ENCODE results near the gene SLC8A3.
"Not testable (repeated sequence)": the region's sequence is repeated elsewhere in the genome, so short reads cannot be mapped to it uniquely, and the experiment has no call there.

The SLC8A3 gene, protein sequence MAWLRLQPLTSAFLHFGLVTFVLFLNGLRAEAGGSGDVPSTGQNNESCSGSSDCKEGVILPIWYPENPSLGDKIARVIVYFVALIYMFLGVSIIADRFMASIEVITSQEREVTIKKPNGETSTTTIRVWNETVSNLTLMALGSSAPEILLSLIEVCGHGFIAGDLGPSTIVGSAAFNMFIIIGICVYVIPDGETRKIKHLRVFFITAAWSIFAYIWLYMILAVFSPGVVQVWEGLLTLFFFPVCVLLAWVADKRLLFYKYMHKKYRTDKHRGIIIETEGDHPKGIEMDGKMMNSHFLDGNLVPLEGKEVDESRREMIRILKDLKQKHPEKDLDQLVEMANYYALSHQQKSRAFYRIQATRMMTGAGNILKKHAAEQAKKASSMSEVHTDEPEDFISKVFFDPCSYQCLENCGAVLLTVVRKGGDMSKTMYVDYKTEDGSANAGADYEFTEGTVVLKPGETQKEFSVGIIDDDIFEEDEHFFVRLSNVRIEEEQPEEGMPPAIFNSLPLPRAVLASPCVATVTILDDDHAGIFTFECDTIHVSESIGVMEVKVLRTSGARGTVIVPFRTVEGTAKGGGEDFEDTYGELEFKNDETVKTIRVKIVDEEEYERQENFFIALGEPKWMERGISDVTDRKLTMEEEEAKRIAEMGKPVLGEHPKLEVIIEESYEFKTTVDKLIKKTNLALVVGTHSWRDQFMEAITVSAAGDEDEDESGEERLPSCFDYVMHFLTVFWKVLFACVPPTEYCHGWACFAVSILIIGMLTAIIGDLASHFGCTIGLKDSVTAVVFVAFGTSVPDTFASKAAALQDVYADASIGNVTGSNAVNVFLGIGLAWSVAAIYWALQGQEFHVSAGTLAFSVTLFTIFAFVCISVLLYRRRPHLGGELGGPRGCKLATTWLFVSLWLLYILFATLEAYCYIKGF

DNA sequence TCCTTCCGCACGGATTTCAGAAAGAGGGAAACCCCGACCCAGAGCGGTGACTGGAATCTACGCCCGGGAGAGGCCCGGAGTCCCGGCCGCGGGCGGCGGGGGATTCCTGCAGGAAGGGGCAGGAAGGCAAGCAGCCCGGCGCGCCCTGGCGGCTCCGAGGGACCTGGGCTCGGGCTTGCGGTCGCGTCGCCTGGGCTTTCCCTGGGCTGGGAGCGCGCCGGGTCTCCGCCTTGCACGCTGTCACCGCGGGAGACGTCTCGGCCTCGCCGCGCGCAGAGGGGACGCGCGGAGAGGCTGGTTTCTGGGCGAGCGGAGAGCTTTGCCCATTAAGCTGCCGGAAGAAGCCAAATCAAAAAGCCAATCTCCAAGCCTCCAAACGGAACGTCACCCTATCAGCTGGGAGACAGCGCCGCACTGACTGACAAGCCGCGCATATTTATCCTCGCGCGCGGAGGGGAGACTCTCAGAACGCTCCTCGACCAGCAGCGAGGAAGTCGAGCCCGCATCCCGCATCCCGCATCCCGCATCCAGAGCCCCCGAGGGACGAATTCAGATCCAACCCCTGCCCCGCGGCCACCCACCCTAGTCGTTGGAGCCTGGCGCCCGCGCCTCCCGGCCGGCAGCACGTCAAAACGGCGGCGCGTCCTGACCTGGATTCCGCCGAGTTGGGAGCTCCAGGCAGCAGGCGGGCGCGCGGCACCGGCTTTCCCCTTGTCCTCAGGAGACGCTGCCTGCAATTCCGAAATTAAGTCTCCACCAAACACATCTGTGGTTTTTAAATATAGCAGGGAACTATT lies at the start of gene SLC8A3:
SLC8A3 (minus strand) TSS at position 293 of the 797 bp plus-strand sequence. CDS start 20,529 bp downstream, outside the sequence.
- DNase-seq = no peak

DNA sequence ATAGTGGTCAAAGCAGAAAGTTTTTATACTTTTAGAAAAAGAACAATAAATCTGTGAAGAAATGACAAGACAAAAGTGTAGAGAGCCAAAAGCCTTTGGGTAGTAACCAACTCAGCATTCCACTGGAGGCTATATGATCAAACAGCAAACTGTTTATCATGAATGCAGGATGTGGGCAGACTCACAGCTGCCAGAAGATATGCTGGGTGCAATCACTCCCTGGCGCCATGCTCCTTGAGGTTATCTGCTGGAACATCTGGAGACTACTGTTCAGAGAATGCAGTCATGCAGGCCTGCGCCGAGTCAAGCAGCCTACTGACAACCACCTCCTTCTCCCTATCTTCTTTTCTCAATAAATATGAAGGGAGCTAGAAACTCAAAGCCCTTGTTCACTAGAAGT lies 49.0 kb upstream of the SLC8A3 start:
- DNase-seq = no peak

DNA sequence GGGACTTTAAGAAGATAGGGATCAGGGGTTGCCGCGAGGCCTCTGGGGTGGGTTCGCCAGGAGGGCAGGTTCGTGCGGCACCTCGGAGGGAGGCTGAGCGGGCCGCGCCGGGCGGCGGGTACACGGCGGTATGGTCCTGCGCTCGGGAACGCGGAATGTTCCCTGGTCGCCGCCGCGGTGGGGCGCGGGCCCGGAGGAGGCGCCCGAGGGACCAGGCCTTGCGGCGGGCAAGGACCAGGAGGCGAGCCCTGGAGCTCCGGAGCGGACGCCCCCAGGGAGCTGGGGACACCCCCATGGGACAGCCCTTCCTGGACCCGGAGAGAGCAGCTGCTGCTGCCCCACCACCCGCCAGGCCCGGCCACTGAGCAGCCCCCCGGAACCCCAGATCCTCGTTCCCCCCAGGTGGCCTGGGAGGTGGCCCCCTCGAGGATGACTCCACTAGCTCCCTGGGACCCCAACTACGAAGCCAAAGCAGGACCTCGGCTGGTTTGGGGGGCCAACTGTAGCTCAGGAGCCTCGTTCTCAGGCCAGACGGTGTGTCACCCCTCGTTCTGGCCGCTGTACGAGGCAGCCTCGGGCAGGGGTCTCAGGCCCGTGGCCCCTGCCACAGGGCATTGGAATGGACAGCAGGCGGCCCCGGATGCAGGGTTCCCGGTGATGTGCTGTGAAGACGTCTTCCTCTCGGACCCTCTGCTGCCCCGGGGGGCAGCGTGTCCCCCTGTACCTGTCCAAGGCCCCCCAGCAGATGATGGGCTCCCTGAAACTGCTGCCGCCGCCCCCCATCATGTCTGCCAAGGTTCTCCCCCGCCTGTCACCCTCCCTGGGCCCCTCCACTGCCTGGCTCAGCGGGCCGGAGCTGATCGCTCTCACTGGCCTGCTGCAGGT lies 45.6 kb upstream of the SLC8A3 start:
- DNase-seq = no peak

DNA sequence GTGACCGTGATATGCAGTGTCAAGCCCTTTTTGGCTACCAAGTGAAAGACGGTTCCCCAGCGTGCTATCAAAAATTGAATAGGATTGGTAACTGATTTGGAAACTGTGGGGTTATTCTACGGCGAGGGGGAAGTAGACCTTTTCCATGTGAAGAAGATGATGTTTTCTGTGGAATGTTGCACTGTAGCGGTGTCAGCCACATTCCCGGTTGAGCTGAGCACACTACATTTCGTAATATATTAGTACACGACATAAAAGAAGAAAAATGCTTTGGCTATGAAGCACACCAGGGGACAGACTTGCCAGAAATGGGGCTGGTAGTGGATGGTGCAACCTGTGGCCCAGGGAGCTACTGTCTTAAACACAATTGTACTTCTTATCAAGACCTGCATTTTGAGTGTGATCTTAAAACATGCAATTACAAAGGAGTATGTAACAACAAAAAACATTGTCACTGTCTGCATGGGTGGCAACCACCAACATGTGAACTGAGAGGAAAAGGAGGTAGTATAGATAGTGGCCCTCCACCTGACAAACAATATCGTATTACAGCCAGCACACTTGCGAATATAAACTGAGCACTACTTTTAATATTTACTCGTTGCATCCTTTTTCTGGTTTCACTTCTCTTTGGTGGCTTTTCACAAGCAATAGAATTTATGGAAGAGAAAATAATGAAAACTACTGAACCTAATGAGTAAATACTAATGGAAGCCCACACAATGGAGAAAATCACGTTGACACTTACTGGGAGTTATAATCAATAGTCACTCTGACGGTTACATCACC lies 43.2 kb upstream of the SLC8A3 start:
- DNase-seq = not testable (repeated sequence)

DNA sequence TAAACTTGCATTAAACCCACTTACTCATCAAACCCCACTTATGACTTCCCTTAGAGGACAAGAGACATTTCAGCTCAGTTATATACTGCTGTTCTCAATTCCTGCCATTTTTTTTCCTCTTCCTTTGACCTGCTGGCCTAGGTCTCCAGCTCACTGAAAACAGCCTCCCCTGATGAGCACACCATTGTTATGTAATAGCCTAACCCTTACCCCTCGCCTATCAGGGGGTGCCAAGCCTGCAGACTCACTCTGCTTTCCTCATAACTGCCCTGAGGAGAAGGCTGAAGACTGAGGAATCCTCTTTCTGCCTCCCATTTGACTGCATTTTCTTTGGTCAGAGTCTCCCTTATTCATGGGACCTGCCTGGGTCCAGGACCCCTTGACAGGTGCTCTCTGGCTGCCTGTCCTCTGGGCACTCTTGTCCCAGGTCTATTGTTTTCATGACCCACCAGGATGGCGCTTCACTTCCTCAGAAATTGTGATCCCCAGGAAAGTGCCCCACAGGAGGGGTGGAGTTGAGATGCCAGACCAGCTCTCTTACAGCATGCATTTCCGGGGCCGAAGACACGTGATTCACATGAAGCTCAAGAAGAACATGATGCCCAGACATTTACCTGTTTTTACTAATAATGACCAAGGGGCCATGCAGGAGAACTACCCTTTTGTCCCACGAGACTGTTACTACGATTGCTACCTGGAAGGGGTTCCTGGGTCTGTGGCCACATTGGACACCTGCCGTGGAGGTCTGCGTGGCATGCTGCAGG lies 41.3 kb upstream of the SLC8A3 start:
- not testable (repeated sequence) for DNase-seq

DNA sequence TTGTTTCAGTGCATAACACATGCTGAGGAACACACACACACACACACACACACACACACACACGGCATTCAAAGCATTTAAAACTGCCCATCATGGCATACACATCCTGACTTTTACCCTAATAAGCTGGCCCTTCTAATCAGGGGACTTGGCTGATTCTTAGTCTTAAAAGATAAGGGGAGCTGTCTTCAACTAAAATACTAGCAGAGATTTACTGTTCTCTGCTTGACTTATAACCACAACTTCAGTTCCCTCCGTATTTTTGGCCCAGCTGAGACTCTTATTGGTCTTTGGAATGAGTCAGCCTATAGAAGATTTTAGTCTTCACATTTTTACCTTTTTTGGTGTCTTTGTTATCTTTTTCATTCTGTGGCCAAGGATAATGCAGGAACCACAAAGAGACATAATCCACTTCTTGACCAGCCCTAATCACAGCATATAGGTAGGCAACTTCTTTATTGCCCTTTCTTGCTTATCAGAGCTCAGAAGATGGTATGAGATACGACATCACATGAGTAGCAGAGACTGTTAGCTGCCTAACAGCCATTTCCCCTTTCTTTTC lies 25.1 kb upstream of the SLC8A3 start:
- no peak for DNase-seq

DNA sequence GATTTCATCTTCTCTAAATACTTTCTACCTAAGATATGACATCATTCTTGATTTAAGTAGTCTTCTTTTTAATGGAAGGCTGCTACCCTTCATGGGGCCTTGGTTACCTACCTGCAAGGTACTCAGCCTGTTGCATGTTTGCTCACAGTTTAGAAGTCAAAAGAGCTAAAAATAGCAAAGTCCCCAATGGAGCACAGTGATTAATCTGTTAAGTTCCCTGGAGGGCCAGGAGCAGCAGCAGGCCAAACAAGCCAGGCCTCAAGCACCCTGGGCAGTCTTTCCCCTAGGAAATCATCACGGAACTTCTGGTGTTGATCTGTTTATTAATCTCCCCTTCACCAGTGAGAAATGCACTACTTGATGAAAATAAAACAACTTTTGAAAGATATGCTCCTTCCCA lies 24.0 kb upstream of the SLC8A3 start:
- DNase-seq = no peak

DNA sequence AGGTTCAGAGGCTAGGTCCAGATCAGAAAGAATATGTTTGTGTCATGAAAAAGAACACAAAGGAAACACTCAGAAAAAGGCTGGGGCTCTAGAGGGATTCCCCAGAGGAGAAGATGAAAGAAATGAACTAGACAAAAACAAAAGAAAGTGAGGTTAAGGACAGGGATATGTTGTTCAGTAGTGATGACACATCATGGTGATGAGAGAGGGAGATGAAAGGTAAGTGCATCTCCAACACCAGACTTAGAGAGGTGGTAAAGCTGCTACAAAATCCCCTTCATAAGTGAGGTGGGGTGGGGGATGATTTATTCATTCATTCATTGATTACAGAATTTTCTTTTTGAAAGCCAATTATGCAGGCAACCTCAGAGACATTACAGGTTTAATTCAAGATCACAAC lies 19.6 kb upstream of the SLC8A3 start:
- no peak for DNase-seq

DNA sequence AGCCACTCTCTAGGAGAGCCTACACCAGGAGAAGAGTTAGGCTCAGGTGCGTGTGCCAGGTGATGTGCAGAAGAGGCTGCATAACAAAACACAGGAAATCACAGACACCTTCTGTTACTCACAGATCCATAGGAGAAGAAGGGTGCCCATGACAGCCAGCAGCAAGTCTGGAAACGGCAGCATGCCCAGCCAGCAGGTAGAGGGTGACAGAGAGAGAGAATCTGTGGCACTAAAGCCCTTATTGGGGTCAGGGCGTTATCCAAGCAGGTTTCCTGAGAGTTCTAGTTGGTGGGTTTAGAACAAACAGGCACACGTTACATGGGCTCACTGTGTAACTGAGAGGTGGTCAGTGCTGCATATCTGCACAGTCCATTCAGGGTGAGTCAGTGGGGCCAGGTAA lies 14.9 kb upstream of the SLC8A3 start:
- no peak for DNase-seq

DNA sequence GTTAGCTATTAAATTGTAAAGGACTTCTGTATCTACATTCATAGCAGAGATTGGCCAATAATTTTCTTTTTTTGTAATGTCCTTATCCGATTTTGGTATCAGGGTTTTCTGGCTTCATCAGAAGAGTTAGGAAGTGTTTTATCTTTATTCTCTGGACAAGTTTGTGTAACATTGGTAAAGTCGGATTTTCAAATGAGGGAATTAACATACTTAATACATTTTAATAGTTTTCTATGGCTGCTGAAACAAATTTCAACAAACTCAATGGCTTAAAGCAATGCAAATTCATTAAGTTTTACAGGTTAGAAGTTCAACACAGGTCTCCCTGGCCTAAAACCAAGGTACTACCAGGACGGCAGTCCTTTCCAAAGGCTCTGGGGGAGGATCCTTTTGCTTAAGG lies 13.2 kb upstream of the SLC8A3 start:
- no peak for DNase-seq

DNA sequence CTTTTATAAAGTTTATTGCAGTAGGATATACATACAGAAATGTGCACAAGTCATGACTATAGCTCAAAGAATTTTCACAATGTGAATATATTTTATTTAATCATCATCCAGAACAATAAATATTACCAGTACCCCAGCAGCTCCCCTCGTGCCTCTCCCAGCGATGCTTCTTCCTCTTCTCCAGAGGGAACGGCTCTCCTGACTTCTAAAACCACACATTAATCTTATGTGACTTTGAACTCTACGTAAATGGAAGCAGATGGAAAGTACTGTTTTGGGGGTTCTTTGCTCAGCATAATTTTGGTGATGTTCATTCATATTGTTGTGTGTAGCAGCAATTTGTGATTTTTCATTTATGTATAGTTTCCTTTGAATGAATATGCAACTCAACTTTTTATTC lies 4.6 kb upstream of the SLC8A3 start:
- DNase-seq = no peak

DNA sequence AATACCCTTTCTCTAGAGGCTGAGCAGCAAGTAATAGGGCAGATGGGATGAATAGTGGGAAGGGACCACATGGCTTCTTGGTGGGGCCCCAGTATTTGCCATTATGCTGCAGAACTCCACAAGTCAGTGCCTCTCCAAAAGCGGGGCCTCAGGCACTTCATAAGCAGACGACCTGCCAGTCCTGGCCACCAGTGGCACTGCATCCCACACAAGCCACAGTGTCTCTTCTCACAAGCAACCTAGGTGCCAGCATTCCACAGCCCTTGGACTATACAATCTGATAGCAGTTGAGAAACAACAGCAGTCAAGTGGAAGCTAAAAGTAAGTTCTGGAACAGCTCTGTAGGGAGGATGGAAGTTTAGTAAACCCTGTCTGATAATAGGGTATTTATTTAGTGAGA lies 4.2 kb upstream of the SLC8A3 start:
- DNase-seq = no peak

DNA sequence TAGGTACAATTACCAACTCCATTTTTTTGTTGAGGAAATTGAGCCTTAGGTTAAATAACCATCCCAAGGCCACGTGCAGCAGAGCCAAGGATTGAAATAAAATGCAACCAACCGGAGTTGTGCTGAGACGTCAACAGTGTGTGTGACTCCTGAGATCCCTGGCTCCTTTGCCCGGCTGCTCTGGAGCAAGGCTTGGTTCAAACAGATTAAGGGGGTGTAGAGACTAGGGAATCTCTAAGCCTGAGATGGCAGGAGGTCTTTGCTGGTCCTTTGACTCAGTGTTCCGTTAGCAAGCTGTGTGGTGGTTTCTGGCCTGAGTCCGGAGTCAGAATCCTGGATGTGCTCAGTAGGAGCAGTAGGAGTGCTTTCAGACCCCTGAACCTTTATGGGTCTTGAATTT lies 1.4 kb upstream of the SLC8A3 start:
- no peak for DNase-seq

DNA sequence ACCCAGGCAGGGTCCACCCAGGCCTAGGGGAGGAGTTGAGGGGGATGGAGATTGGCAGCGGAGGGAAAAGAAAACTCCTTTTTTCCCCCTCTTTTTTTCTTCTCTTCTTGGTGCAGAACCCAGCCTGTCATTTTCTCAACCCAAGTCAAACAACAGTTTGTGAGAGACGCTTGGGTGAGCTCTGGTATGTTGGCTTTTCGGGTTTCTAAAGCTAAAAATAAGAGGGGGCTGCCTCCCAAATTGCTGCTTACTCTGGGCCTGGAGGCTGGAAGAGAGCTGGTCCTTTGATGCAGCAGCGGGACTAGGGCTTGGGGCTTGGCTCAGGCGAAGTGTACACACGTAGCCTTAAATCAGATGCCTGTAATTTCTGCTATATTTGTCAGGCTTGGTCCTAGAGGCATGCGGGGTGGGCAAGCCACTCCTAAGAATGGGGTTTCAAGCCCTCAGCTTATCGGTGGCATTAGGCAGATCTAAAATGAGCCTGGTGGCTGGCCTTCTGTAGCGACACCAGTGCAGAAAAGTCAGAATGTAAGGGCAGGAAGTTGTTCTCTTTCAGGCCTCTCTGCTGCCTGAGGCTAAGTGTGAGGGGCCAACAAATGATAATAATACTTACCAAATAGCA lies 816 bp upstream of the SLC8A3 start:
- no peak for DNase-seq

DNA sequence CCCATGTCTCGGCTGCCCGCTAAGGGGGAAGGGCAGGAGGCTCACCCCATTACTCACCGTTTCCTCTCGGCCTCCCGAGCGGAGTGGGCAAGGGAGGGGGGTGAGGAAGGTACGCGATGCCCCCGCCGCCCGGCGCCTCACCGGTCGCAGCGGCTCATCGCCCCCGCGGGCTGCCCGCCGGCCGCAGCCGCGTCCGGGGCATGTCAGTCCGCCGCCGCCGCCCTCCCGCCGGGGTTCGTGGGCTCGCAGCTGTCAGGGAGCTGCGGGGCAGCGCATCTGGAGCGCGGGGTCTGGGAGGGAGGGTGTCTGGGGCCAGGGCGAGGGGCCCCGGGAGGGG lies 461 bp downstream of the SLC8A3 start:
- DNase-seq = no peak

DNA sequence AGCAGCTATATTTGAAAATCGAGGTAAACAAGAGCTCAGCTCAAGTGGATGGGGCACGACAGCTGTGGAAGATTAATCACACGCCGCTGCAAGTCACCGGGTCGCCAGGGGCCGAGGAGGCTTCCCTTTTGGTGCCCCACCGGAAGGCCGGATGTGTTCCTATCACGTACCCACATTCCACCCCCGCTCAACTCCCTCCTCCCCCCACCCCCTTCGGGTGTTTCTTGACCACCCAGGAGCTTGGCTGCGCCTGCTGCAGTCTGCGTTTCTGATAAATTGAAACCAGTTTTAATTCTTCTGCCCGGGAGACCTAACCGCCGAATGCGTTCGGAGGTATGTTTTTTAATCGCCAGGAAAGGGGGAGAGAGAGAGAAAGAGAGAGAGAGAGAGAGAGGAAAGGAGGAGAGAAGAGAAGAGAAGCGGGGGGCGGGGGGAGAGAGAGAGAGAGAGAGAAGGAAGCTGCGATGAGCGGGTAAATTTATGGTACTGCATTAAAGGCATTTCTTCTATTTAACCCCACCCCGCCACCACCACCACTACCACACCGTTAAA lies 1.8 kb downstream of the SLC8A3 start:
- no peak for DNase-seq

DNA sequence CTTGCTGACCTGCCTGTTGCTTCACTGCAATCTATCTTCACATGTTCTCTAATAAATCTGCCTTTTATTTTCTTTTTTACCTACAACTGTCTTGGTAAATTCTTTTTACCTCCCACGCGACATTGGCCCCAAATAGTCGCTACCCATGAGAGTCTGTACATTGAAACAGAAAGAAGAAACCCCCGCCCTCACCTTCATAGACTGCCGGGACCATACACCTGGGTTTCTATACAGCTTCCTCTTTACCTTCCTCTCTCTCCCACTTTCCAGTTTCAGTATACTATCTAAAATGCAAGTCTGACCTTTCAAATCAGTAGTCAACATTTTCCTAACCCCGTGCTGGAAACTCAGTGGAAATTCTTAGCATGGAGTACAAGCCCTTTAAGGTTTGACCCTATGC lies 4.8 kb downstream of the SLC8A3 start:
- no peak for DNase-seq

DNA sequence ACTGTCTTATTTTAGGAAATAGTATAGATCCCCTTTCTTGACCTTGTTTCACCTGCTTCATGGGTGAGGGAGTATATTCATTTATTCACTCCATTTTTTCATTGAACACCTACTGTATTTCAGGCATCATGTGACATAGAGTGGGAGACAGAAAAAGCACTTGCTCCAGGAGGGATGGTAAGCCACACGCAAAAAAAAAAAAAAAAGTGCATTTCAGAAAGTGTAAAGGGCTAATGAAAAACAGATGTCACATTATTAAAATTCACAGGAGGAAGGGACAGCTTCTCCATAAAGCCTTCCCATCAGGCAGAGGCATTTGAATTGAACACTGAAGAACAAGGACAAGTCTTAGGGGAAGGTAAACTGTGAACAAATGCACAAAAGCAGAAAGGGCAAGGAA lies 7.5 kb downstream of the SLC8A3 start:
- DNase-seq = no peak

DNA sequence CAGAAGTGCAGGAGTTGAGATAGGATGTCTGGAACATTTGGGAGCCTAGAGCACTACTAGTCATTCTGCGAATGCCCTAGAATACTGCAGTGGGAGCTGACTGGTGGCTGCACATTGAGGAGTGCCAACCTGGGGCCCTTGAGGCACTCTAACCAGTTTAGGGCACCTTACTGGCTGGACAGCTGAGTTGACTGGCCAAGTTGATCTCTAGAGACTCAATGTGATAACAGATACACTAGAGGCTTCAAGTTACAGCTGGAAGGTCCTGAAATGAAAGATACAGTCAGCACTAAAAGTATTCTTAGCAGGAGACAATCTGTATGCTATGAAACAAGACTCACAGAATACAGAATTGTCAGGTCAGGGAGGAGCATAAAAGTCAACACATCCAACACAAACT lies 8.0 kb downstream of the SLC8A3 start:
- no peak for DNase-seq
